BE2C (cell line): Measurements from ENCODE around the gene C12orf75.
"Not testable (repeated sequence)": the region's sequence is repeated elsewhere in the genome, so short reads cannot be mapped to it uniquely, and the experiment has no call there.

ENCODE experiments used
- DNase-seq: peaks from one replicate; pipeline ENCODE4 v3.0.0-alpha.2; 2020
- H3K27me3 ChIP-seq: fragments of 250-450 bp; sonication (Bioruptor Pico); 2 replicates; pipeline ENCODE4 v1.5.1; 2020; ENCODE audit warnings: mild to moderate bottlenecking
- H3K36me3 ChIP-seq: fragments of 250-450 bp; sonication (Bioruptor Pico); 2 replicates; pipeline ENCODE4 v1.5.1; 2020; ENCODE audit warnings: mild to moderate bottlenecking
- H3K4me1 ChIP-seq: fragments of 250-450 bp; sonication (Bioruptor Pico); 2 replicates; pipeline ENCODE4 v1.5.1; 2020
- H3K4me3 ChIP-seq: 2 replicates; pipeline ENCODE4 v1.5.1; 2011; ENCODE audit warnings: low read depth, low read length
- H3K9me3 ChIP-seq: fragments of 250-450 bp; sonication (Bioruptor Pico); 2 replicates; pipeline ENCODE4 v1.5.1; 2020
- TF ChIP-seq, protein P1 (sequence below): IDR thresholded peaks from 2 replicates; pipeline ENCODE4 v1.5.1; 2012; ENCODE audit warnings: mild to moderate bottlenecking, low read depth, low read length

Gene C12orf75

DNA sequence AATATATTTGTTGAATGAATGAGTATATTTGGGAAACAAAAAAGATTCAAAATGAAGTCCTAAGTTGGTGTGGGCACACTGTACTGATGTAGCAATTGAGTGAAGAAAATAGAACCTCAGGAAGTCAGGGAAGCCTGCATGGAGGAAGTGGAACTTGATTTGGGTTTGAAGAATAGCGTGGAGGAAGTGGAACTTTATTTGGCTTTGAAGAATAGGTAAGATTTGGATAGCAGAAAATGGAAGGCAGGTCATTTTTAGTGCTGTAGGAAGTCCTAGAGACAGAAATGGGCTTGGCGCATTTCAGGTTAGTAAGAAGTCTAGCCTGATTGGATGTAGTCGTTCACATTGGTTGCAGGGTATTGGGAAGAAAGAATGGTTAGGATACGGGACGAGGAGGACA lies 5.4 kb downstream of the C12orf75 start:
- Histone ChIP-seq H3K9me3 (no peaks in the 10 kb centered on the region), H3K36me3 (no peaks in the 10 kb centered on the region), H3K27me3 (peaks cover 12% of the 10 kb centered on the region), H3K4me1 (no peaks in the 10 kb centered on the region), H3K4me3 (no peak overlapping the region)
- DNase-seq, result no peak
- TF ChIP-seq, protein P1, sequence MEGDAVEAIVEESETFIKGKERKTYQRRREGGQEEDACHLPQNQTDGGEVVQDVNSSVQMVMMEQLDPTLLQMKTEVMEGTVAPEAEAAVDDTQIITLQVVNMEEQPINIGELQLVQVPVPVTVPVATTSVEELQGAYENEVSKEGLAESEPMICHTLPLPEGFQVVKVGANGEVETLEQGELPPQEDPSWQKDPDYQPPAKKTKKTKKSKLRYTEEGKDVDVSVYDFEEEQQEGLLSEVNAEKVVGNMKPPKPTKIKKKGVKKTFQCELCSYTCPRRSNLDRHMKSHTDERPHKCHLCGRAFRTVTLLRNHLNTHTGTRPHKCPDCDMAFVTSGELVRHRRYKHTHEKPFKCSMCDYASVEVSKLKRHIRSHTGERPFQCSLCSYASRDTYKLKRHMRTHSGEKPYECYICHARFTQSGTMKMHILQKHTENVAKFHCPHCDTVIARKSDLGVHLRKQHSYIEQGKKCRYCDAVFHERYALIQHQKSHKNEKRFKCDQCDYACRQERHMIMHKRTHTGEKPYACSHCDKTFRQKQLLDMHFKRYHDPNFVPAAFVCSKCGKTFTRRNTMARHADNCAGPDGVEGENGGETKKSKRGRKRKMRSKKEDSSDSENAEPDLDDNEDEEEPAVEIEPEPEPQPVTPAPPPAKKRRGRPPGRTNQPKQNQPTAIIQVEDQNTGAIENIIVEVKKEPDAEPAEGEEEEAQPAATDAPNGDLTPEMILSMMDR, result no peak

DNA sequence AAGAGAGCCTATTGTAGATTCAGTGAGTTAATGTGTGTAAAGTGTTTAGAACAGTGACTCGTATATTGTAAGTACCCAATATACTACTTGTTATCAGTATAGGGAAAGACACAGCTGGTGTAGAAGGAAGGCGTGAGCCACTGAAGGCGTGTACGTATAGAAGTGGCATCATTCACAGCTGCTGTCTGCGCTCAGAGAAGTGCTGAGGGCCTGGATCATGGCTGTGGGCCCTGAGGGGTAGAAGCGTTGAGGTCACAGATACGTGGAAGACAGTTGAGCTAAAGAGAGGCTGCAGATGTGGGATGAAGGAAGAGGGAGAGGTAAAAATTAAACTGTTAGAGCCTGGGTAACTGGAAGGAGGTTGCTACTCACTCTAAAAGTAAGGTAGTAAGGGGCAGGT lies 5.9 kb downstream of the C12orf75 start:
- Histone ChIP-seq H3K4me1 (no peaks in the 10 kb centered on the region), H3K27me3 (peaks cover 9% of the 10 kb centered on the region), H3K36me3 (no peaks in the 10 kb centered on the region), H3K4me3 (no peak overlapping the region), H3K9me3 (no peaks in the 10 kb centered on the region)
- no peak for DNase-seq
- TF ChIP-seq, protein P1, result no peak

DNA sequence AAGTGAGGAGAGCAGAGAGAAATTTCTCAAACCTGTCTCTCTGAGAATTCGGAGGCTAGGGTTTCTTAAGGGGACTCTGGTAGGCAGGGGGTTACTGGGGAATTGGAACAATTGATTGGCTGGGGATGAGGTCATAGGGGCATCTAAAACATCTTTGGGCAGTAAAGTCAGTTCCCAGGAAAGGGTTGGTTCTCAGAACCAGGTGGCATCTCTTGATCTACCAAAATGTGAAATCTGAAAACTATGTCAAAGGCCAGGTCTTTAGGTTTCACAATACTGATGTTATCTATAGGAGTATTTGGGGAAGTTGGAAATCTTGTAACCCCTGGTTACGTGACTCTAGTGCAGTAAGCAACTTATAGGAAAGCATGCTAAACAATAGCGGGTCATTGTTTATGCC lies 6.9 kb downstream of the C12orf75 start:
- Histone ChIP-seq H3K36me3 (no peaks in the 10 kb centered on the region), H3K27me3 (no peaks in the 10 kb centered on the region), H3K4me3 (no peak overlapping the region), H3K9me3 (no peaks in the 10 kb centered on the region), H3K4me1 (no peaks in the 10 kb centered on the region)
- TF ChIP-seq, protein P1, result no peak
- DNase-seq, result no peak

- TF ChIP-seq, protein P1, result no peak
- no peaks in the 10 kb centered on the region for H3K27me3 ChIP-seq
- no peak overlapping the region for H3K4me3 ChIP-seq
- H3K36me3 ChIP-seq, result no peaks in the 10 kb centered on the region
- no peaks in the 10 kb centered on the region for H3K9me3 ChIP-seq
- no peaks in the 10 kb centered on the region for H3K4me1 ChIP-seq
- DNase-seq, result no peak
These were observed 8.5 kb downstream of the C12orf75 start for GRCh38 chr12:105338966-105339365.

- Histone ChIP-seq H3K4me1 (no peaks in the 10 kb centered on the region), H3K36me3 (no peaks in the 10 kb centered on the region), H3K27me3 (no peaks in the 10 kb centered on the region), H3K4me3 (no peak overlapping the region), H3K9me3 (no peaks in the 10 kb centered on the region)
- TF ChIP-seq, protein P1, result no peak
- DNase-seq, result no peak
These were observed 10.5 kb downstream of the C12orf75 start for GRCh38 chr12:105341010-105341409.

DNA sequence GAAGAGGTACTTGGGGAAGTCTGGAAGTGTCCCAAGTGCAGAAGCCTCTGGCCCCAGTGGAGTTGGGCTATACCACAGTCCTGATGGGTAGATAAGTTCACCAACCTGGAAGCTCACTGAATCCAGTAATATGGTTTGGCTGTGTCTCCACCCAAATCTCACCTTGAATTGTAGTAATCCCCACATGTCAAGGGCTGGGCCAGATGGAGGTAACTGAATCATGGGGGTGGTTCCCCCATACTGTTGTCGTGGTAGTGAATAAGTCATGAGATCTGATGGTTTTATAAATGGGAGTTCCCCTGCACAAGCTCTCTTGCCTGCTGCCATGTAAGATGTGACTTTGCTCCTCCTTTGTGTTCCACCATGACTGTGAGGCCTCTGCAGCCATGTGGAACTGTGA lies 11.1 kb downstream of the C12orf75 start:
- H3K4me1 ChIP-seq, H3K27me3 ChIP-seq, H3K36me3 ChIP-seq, H3K9me3 ChIP-seq, H3K4me3 ChIP-seq, DNase-seq: not testable (repeated sequence)

GRCh38 chr12:105342464-105342863 lies 12.0 kb downstream of the C12orf75 start:
- TF ChIP-seq, protein P1, result no peak
- Histone ChIP-seq H3K4me3 (no peak overlapping the region), H3K4me1 (no peaks in the 10 kb centered on the region), H3K27me3 (no peaks in the 10 kb centered on the region), H3K9me3 (no peaks in the 10 kb centered on the region), H3K36me3 (no peaks in the 10 kb centered on the region)
- no peak for DNase-seq
